C4-2B (cell line): ENCODE data around the gene HEXD.
"Not testable (repeated sequence)": the region's sequence is repeated elsewhere in the genome, so short reads cannot be mapped to it uniquely, and the experiment has no call there.

ENCODE experiments used
- H3K27ac ChIP-seq: fragments of 450-650 bp; 2 replicates; pipeline ENCODE4 v1.5.1; 2017
- CTCF ChIP-seq: fragments of 450-650 bp; conservative IDR thresholded peaks from 2 replicates; pipeline ENCODE4 v1.5.1; 2017; ENCODE audit warnings: mild to moderate bottlenecking
- ZFX ChIP-seq: fragments of 450-650 bp; IDR thresholded peaks from 2 replicates; pipeline ENCODE4 v1.6.1; 2017

The HEXD gene

GRCh38 chr17:82446649-82447048 is 28.5 kb downstream of the HEXD start:
- TF ChIP-seq CTCF: no peak
- no peak for TF ChIP-seq ZFX
- H3K27ac ChIP-seq: no peak overlapping the region

- no peak for TF ChIP-seq ZFX
- TF ChIP-seq CTCF: no peak
- no peak overlapping the region for H3K27ac ChIP-seq
Measured at GRCh38 chr17:82447876-82448275, 29.7 kb downstream of the HEXD start.

GRCh38 chr17:82449131-82449882 is 31.2 kb downstream of the HEXD start:
- no peak for TF ChIP-seq ZFX
- no peak for TF ChIP-seq CTCF
- peak overlapping the region; percentile 94 for H3K27ac ChIP-seq

GRCh38 chr17:82449883-82450356 is 31.8 kb downstream of the HEXD start:
- no peak for TF ChIP-seq CTCF
- TF ChIP-seq ZFX: no peak
- peak overlapping the region; percentile 94 for H3K27ac ChIP-seq

GRCh38 chr17:82450357-82451106 is 32.4 kb downstream of the HEXD start, which contains the start of gene CYBC1:
Gene CYBC1, minus strand, starts transcription at chr17:82450752. Its CDS starts 1,498 bp downstream, at chr17:82449254.
- H3K27ac ChIP-seq: peak within 1 kb of the TSS; percentile 94
- TF ChIP-seq ZFX (peak; percentile 56; the same call in 1 of the 2 replicates), CTCF (no peak)

- TF ChIP-seq CTCF: no peak
- no peak for TF ChIP-seq ZFX
- no peak overlapping the region for H3K27ac ChIP-seq
Measured at GRCh38 chr17:82452162-82452561, 34.0 kb downstream of the HEXD start.

- H3K27ac ChIP-seq: not testable (repeated sequence)
Measured at GRCh38 chr17:82453151-82453550, 35.0 kb downstream of the HEXD start.

GRCh38 chr17:82453706-82454105 is 35.6 kb downstream of the HEXD start:
- H3K27ac ChIP-seq: not testable (repeated sequence)
